Fibroblast of peridontal ligament (primary cell): ENCODE results near the gene CDK14.
A peak's percentile ranks its signal among the peaks of the same experiment; 100 is the strongest.

ENCODE experiments used
- DNase-seq: peaks from one replicate; pipeline ENCODE4 v3.0.0-alpha.2; 2010; ENCODE audit errors: extremely low read depth

The CDK14 gene

GRCh38 chr7:91249506-91250233 is 653.5 kb downstream of the CDK14 start:
- peak; percentile 73 for DNase-seq

GRCh38 chr7:91250706-91251105 is 654.6 kb downstream of the CDK14 start:
- no peak for DNase-seq

- DNase-seq = peak; percentile 43
Measured at GRCh38 chr7:91251877-91252276, 655.8 kb downstream of the CDK14 start.
